K562 (cell line): ENCODE measurements around the gene MAN1A1. TPM values are rescaled to one million over a fixed set of nuclear protein-coding genes. Genes with fewer than 3 reads are reported as not detected.

Source experiments
- ARID3B ChIP-seq: fragments of 250-450 bp; sonication (Bioruptor Pico); IDR thresholded peaks from 2 replicates; pipeline ENCODE4 v1.4.0; 2020; ENCODE audit warnings: borderline replicate concordance
- BCL6 ChIP-seq: fragments of 250-450 bp; sonication (Bioruptor Pico); IDR thresholded peaks from 2 replicates; pipeline ENCODE4 v1.4.0; 2020
- FOXJ2 ChIP-seq: fragments of 200-800 bp; sonication (Bioruptor generic); IDR thresholded peaks from 2 replicates; pipeline ENCODE4 v1.6.1; 2016; ENCODE audit warnings: missing genetic modification characterization, missing compliant biosample characterization
- GABPB2 ChIP-seq: fragments of 250-450 bp; sonication (Bioruptor Pico); conservative IDR thresholded peaks from 2 replicates; pipeline ENCODE4 v1.5.1; 2021; ENCODE audit warnings: mild to moderate bottlenecking
- KAT7 ChIP-seq: sonication (generic); formaldehyde crosslinking; IDR thresholded peaks from 2 replicates; pipeline ENCODE4 v1.8.0; 2022; ENCODE audit warnings: missing genetic modification reagents, mild to moderate bottlenecking, borderline replicate concordance
- KDM1A ChIP-seq, 2 experiments: fragments of 450-650 bp; IDR thresholded peaks; 2 replicates each; pipeline ENCODE4 v1.6.1; 2016; ENCODE audit warnings: mild to moderate bottlenecking in 2 of 2
- LCOR ChIP-seq: sonication (generic); formaldehyde crosslinking; IDR thresholded peaks from 2 replicates; pipeline ENCODE4 v1.8.0; 2022; ENCODE audit warnings: mild to moderate bottlenecking, missing genetic modification reagents
- MCM5 ChIP-seq: fragments of 450-650 bp; IDR thresholded peaks from 2 replicates; pipeline ENCODE4 v1.6.1; 2016; ENCODE audit warnings: low read depth
- NR2F6 ChIP-seq: fragments of 450-650 bp; formaldehyde crosslinking; IDR thresholded peaks from 2 replicates; pipeline ENCODE4 v1.4.0; 2020; ENCODE audit warnings: mild to moderate bottlenecking
- NUFIP1 ChIP-seq: fragments of 450-650 bp; IDR thresholded peaks from 2 replicates; pipeline ENCODE4 v1.6.1; 2018; ENCODE audit not compliant: partially characterized antibody
- PHF20 ChIP-seq: fragments of 450-650 bp; IDR thresholded peaks from 2 replicates; pipeline ENCODE4 v1.6.1; 2018; ENCODE audit not compliant: partially characterized antibody
- PHTF2 ChIP-seq: fragments of 250-450 bp; sonication (Bioruptor Pico); IDR thresholded peaks from 2 replicates; pipeline ENCODE4 v1.5.0; 2021; ENCODE audit warnings: mild to moderate bottlenecking
- PPARD ChIP-seq: fragments of 250-450 bp; sonication (Bioruptor Pico); IDR thresholded peaks from 2 replicates; pipeline ENCODE4 v1.8.0; 2022; ENCODE audit warnings: inconsistent platforms, mild to moderate bottlenecking, moderate library complexity
- PURB ChIP-seq: sonication (generic); formaldehyde crosslinking; IDR thresholded peaks from 2 replicates; pipeline ENCODE4 v1.9.0; 2021; ENCODE audit warnings: low read depth, mild to moderate bottlenecking, missing genetic modification reagents
- RFX5 ChIP-seq: IDR thresholded peaks from 2 replicates; pipeline ENCODE4 v1.6.1; 2011; ENCODE audit warnings: low read depth, mild to moderate bottlenecking, improper control_type of control experiment, low read length
- TSC22D4 ChIP-seq: fragments of 450-650 bp; IDR thresholded peaks from 2 replicates; pipeline ENCODE4 v1.6.1; 2016; ENCODE audit warnings: missing genetic modification characterization, missing biosample characterization, control low read depth
- ZC3H8 ChIP-seq: fragments of 450-650 bp; IDR thresholded peaks from 2 replicates; pipeline ENCODE4 v1.6.1; 2017
- ZNF217 ChIP-seq: sonication (generic); formaldehyde crosslinking; IDR thresholded peaks from 2 replicates; pipeline ENCODE4 v1.8.0; 2022; ENCODE audit warnings: mild to moderate bottlenecking, missing genetic modification reagents
- ZNF232 ChIP-seq: sonication (generic); formaldehyde crosslinking; IDR thresholded peaks from 2 replicates; pipeline ENCODE4 v1.8.0; 2022; ENCODE audit warnings: mild to moderate bottlenecking, missing genetic modification reagents
- polyA plus RNA-seq, 8 experiments: library from polyadenylated mRNA; depleted of rRNA in 4 of 8; stranded (reverse) in 5 of 8; unstranded in 3 of 8; fragments of >200 nt; fragmentation: Nextera tagmentation in 2 of 8; fragmentation: Illumina TruSeq in 1 of 8; extraction: Ambion mirVana in 2 of 8; extraction: Trizol in 1 of 8; gene quantifications; 2 replicates each; pipeline versions ENCODE4 v1.2.1 to v1.2.3, GENCODE V29; 2011 to 2014; ENCODE audit warnings: inconsistent platforms in 1 of 8, missing spikeins in 1 of 8
- total RNA-seq, 7 experiments: library from RNA; depleted of rRNA in 6 of 7; stranded (reverse); fragments of >200 nt in 6 of 7; fragmentation: Illumina TruSeq in 2 of 7; extraction: Trizol in 2 of 7; gene quantifications; 2 replicates each; pipeline versions ENCODE4 v1.2.1 to v1.2.3, GENCODE V29; 2011 to 2021; ENCODE audit warnings: low replicate concordance in 1 of 7
- TF ChIP-seq, protein P1 (sequence below): fragments of 450-650 bp; IDR thresholded peaks from 2 replicates; pipeline ENCODE4 v1.6.1; 2017; ENCODE audit warnings: antibody characterized with exemption, mild to moderate bottlenecking
- TF ChIP-seq, protein P2 (sequence below): IDR thresholded peaks from 2 replicates; pipeline ENCODE4 v1.6.1; 2011; ENCODE audit not compliant: insufficient read length; ENCODE audit errors: extremely low read depth
- TF ChIP-seq, protein P3 (sequence below): sonication (generic); formaldehyde crosslinking; IDR thresholded peaks from 2 replicates; pipeline ENCODE4 v1.8.0; 2022; ENCODE audit warnings: mild to moderate bottlenecking, missing genetic modification reagents

Gene MAN1A1
- total and polyA plus RNA-seq, 9 of the 15 experiments (the other 6 are each of a cell fraction or from before 2014, with no cell fraction given) = 24.5 to 78.4 (median 59.7) TPM

DNA sequence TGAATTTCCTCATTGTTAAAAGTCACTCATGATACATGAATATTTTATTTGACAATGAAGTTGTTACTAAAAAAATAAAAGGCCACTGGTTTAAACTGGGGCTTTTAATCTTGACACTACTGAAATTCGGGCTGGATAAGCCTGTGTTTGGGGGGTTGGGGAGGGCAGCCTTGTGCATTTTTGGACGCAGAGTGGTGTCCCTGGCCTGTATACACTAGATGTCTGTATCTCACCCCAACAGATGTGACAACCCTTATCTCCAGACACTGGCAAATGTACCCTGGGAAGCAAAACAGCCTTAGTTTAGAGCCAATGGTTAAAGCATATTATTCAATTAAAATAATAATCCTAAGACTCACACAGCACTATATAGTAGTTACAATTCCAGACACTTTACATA lies 24.8 kb downstream of the MAN1A1 start (continued):
- TF ChIP-seq, protein P1, sequence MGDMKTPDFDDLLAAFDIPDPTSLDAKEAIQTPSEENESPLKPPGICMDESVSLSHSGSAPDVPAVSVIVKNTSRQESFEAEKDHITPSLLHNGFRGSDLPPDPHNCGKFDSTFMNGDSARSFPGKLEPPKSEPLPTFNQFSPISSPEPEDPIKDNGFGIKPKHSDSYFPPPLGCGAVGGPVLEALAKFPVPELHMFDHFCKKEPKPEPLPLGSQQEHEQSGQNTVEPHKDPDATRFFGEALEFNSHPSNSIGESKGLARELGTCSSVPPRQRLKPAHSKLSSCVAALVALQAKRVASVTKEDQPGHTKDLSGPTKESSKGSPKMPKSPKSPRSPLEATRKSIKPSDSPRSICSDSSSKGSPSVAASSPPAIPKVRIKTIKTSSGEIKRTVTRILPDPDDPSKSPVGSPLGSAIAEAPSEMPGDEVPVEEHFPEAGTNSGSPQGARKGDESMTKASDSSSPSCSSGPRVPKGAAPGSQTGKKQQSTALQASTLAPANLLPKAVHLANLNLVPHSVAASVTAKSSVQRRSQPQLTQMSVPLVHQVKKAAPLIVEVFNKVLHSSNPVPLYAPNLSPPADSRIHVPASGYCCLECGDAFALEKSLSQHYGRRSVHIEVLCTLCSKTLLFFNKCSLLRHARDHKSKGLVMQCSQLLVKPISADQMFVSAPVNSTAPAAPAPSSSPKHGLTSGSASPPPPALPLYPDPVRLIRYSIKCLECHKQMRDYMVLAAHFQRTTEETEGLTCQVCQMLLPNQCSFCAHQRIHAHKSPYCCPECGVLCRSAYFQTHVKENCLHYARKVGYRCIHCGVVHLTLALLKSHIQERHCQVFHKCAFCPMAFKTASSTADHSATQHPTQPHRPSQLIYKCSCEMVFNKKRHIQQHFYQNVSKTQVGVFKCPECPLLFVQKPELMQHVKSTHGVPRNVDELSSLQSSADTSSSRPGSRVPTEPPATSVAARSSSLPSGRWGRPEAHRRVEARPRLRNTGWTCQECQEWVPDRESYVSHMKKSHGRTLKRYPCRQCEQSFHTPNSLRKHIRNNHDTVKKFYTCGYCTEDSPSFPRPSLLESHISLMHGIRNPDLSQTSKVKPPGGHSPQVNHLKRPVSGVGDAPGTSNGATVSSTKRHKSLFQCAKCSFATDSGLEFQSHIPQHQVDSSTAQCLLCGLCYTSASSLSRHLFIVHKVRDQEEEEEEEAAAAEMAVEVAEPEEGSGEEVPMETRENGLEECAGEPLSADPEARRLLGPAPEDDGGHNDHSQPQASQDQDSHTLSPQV = peak; percentile 79
- TF ChIP-seq GABPB2 = no peak
- TF ChIP-seq LCOR (CRISPR knock-in tag) = peak; percentile 72
- TF ChIP-seq ZNF232 (CRISPR knock-in tag) = no peak
- TF ChIP-seq, protein P2, sequence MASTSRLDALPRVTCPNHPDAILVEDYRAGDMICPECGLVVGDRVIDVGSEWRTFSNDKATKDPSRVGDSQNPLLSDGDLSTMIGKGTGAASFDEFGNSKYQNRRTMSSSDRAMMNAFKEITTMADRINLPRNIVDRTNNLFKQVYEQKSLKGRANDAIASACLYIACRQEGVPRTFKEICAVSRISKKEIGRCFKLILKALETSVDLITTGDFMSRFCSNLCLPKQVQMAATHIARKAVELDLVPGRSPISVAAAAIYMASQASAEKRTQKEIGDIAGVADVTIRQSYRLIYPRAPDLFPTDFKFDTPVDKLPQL = no peak
- no peak for TF ChIP-seq MCM5
- TF ChIP-seq ZNF217 (CRISPR knock-in tag) = no peak
- no peak for TF ChIP-seq TSC22D4 (tag)
- TF ChIP-seq KDM1A (IDR thresholded peaks at IDR 0.05) = peak; percentile 56 to 80; a peak in 3 of 4 replicates
- no peak for TF ChIP-seq PHF20
- TF ChIP-seq, protein P3, sequence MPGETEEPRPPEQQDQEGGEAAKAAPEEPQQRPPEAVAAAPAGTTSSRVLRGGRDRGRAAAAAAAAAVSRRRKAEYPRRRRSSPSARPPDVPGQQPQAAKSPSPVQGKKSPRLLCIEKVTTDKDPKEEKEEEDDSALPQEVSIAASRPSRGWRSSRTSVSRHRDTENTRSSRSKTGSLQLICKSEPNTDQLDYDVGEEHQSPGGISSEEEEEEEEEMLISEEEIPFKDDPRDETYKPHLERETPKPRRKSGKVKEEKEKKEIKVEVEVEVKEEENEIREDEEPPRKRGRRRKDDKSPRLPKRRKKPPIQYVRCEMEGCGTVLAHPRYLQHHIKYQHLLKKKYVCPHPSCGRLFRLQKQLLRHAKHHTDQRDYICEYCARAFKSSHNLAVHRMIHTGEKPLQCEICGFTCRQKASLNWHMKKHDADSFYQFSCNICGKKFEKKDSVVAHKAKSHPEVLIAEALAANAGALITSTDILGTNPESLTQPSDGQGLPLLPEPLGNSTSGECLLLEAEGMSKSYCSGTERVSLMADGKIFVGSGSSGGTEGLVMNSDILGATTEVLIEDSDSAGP = no peak
- TF ChIP-seq NUFIP1 = no peak
- TF ChIP-seq NR2F6 (CRISPR knock-in tag) = no peak
- no peak for TF ChIP-seq BCL6
- TF ChIP-seq ZC3H8 = no peak
- no peak for TF ChIP-seq RFX5
- TF ChIP-seq PPARD (CRISPR knock-in tag) = no peak
- TF ChIP-seq PHTF2 = no peak
- no peak; the same call in 1 of the 2 replicates for TF ChIP-seq FOXJ2 (tag)
- TF ChIP-seq KAT7 = peak; percentile 42; the same call in 1 of the 2 replicates
- TF ChIP-seq ARID3B (CRISPR knock-in tag) = no peak
- TF ChIP-seq PURB (CRISPR knock-in tag) = no peak
